Measurements from ENCODE around the gene UBE2V1. TPM values are rescaled to one million over a fixed set of nuclear protein-coding genes. Genes with fewer than 3 reads are reported as not detected.

UBE2V1 gene
- total and polyA plus RNA-seq, 7 experiments from 2014 or later: 128 to 167 (median 138) TPM

GRCh38 chr20:50127587-50128519 is 14.9 kb upstream of the UBE2V1 start:
- Mint-ChIP-seq H3K27ac (peak overlapping the region in 4 of 9 donors; percentile 8 to 43 (median 36)), H3K36me3 (peaks cover 11 to 51% (median 19%) of the 10 kb centered on the region in 5 donors), H3K4me1 (peaks cover 0 to 12% (median 5%) of the 10 kb centered on the region in 7 donors), H3K4me3 (no peak overlapping the region), H3K9me3 (no peaks in the 10 kb centered on the region), H3K27me3 (no peaks in the 10 kb centered on the region)
- Histone ChIP-seq H3K4me3 (ENCODE audit: low read length) (no peak overlapping the region), H3K27ac (ENCODE audit: low read depth, low read length) (no peak overlapping the region), H3K36me3 (ENCODE audit: control insufficient read depth in 2 of 3, insufficient read depth in 3 of 3, low read length in 3 of 3) (peaks cover 0 to 79% (median 18%) of the 10 kb centered on the region in 3 experiments), H3K9me3 (ENCODE audit: control insufficient read depth in 2 of 3, low read length in 3 of 3) (no peaks in the 10 kb centered on the region), H3K27me3 (ENCODE audit: control insufficient read depth in 2 of 2, insufficient read depth in 2 of 2, low read length in 2 of 2) (no peaks in the 10 kb centered on the region), H3K4me1 (ENCODE audit: control insufficient read depth in 2 of 2, insufficient read depth in 2 of 2, low read length in 2 of 2) (no peaks in the 10 kb centered on the region)
- ATAC-seq (no peak), DNase-seq (no peak)
- ChIA-PET POLR2A (interaction anchor here (0.7 to 1.2 kb wide), 3 partner anchors 16 to 382 kb away, joined by 3 read pairs; no protein-coding TSS in a partner anchor), CTCF (interaction anchor here (0.5 to 2.1 kb wide), 4 partner anchors 10 to 42 kb away, joined by 3 to 6 read pairs (median 4); partner anchors contain the start of gene PEDS1)
- intact Hi-C loops (cut with micrococcal nuclease): no loop called here

GRCh38 chr20:50126662-50127061 is 13.7 kb upstream of the UBE2V1 start:
- CTCF ChIA-PET: no interaction called here
- H3K27ac Mint-ChIP-seq: peak overlapping the region in 7 of 9 donors; percentile 56 to 92 (median 74)
- Histone ChIP-seq H3K27me3 (ENCODE audit: control insufficient read depth in 2 of 2, insufficient read depth in 2 of 2, low read length in 2 of 2) (no peaks in the 10 kb centered on the region), H3K4me3 (ENCODE audit: low read length) (no peak overlapping the region), H3K27ac (ENCODE audit: low read depth, low read length) (no peak overlapping the region), H3K36me3 (ENCODE audit: control insufficient read depth in 2 of 3, insufficient read depth in 3 of 3, low read length in 3 of 3) (peaks cover 0 to 75% (median 18%) of the 10 kb centered on the region in 3 experiments), H3K9me3 (ENCODE audit: control insufficient read depth in 2 of 3, low read length in 3 of 3) (no peaks in the 10 kb centered on the region), H3K4me1 (ENCODE audit: control insufficient read depth in 2 of 2, insufficient read depth in 2 of 2, low read length in 2 of 2) (no peaks in the 10 kb centered on the region)
- H3K4me3 Mint-ChIP-seq: no peak overlapping the region
- peaks cover 0 to 6% (median 0%) of the 10 kb centered on the region in 7 donors for H3K4me1 Mint-ChIP-seq
- DNase-seq (no peak), ATAC-seq (no peak)
- peaks cover 7 to 45% (median 17%) of the 10 kb centered on the region in 5 donors for H3K36me3 Mint-ChIP-seq
- H3K27me3 Mint-ChIP-seq: no peaks in the 10 kb centered on the region
- H3K9me3 Mint-ChIP-seq: no peaks in the 10 kb centered on the region
- intact Hi-C loops (cut with micrococcal nuclease): no loop called here
- POLR2A ChIA-PET: no interaction called here

- CTCF ChIA-PET: interaction anchor here (2.5 to 10.3 kb wide), 2 partner anchors 23 to 45 kb away, joined by 5 to 236 read pairs; no protein-coding TSS in a partner anchor
- Histone ChIP-seq H3K27ac (ENCODE audit: low read depth, low read length) (no peak overlapping the region), H3K27me3 (ENCODE audit: control insufficient read depth in 2 of 2, insufficient read depth in 2 of 2, low read length in 2 of 2) (no peaks in the 10 kb centered on the region), H3K36me3 (ENCODE audit: control insufficient read depth in 2 of 3, insufficient read depth in 3 of 3, low read length in 3 of 3) (peaks cover 0 to 65% (median 15%) of the 10 kb centered on the region in 3 experiments), H3K4me3 (ENCODE audit: low read length) (no peak overlapping the region), H3K9me3 (ENCODE audit: control insufficient read depth in 2 of 3, low read length in 3 of 3) (no peaks in the 10 kb centered on the region), H3K4me1 (ENCODE audit: control insufficient read depth in 2 of 2, insufficient read depth in 2 of 2, low read length in 2 of 2) (no peaks in the 10 kb centered on the region)
- POLR2A ChIA-PET: interaction anchor here (0.7 to 1.4 kb wide), 2 partner anchors 9 to 12 kb away, joined by 3 to 4 read pairs; partner anchors contain the start of gene UBE2V1
- intact Hi-C loops (cut with micrococcal nuclease): no loop called here
- ATAC-seq (no peak), DNase-seq (no peak)
- Mint-ChIP-seq H3K36me3 (peaks cover 7 to 40% (median 12%) of the 10 kb centered on the region in 5 donors), H3K27me3 (no peaks in the 10 kb centered on the region), H3K4me3 (no peak overlapping the region), H3K4me1 (peaks cover 0 to 7% (median 3%) of the 10 kb centered on the region in 7 donors), H3K9me3 (no peaks in the 10 kb centered on the region), H3K27ac (peak overlapping the region in 3 of 9 donors; percentile 47 to 84 (median 61))
Observed at GRCh38 chr20:50125279-50125678, 12.3 kb upstream of the UBE2V1 start.

GRCh38 chr20:50124496-50124895 is 11.5 kb upstream of the UBE2V1 start:
- Mint-ChIP-seq H3K4me3 (no peak overlapping the region), H3K27me3 (no peaks in the 10 kb centered on the region), H3K36me3 (peaks cover 7 to 40% (median 10%) of the 10 kb centered on the region in 5 donors), H3K4me1 (peaks cover 0 to 7% (median 3%) of the 10 kb centered on the region in 7 donors), H3K27ac (no peak overlapping the region), H3K9me3 (no peaks in the 10 kb centered on the region)
- ATAC-seq: no peak
- Histone ChIP-seq H3K9me3 (ENCODE audit: control insufficient read depth in 2 of 3, low read length in 3 of 3) (no peaks in the 10 kb centered on the region), H3K36me3 (ENCODE audit: control insufficient read depth in 2 of 3, insufficient read depth in 3 of 3, low read length in 3 of 3) (peaks cover 0 to 57% (median 12%) of the 10 kb centered on the region in 3 experiments), H3K27ac (ENCODE audit: low read depth, low read length) (no peak overlapping the region), H3K4me1 (ENCODE audit: control insufficient read depth in 2 of 2, insufficient read depth in 2 of 2, low read length in 2 of 2) (no peaks in the 10 kb centered on the region), H3K27me3 (ENCODE audit: control insufficient read depth in 2 of 2, insufficient read depth in 2 of 2, low read length in 2 of 2) (no peaks in the 10 kb centered on the region), H3K4me3 (ENCODE audit: low read length) (no peak overlapping the region)
- POLR2A ChIA-PET: no interaction called here
- CTCF ChIA-PET: interaction anchor here (1.2 to 10.3 kb wide), 3 partner anchors 23 to 46 kb away, joined by 3 to 236 read pairs (median 5); no protein-coding TSS in a partner anchor
- intact Hi-C loops (cut with micrococcal nuclease): loop anchor here in 1 of 2 donors (5.0 kb wide), 1 partner anchor 338 kb away; no protein-coding TSS in a partner anchor
- DNase-seq: no peak

GRCh38 chr20:50123418-50123817 is 10.5 kb upstream of the UBE2V1 start:
- H3K4me1 ChIP-seq (ENCODE audit: control insufficient read depth in 2 of 2, insufficient read depth in 2 of 2, low read length in 2 of 2): no peaks in the 10 kb centered on the region
- H3K4me3 ChIP-seq (ENCODE audit: low read length): no peak overlapping the region
- H3K9me3 ChIP-seq (ENCODE audit: control insufficient read depth in 2 of 3, low read length in 3 of 3): no peaks in the 10 kb centered on the region
- Mint-ChIP-seq H3K27me3 (no peaks in the 10 kb centered on the region), H3K36me3 (peaks cover 7 to 34% (median 10%) of the 10 kb centered on the region in 5 donors), H3K4me1 (peaks cover 0 to 7% (median 3%) of the 10 kb centered on the region in 7 donors), H3K9me3 (no peaks in the 10 kb centered on the region), H3K27ac (peak overlapping the region in 5 of 9 donors; percentile 19 to 70 (median 53)), H3K4me3 (no peak overlapping the region)
- POLR2A ChIA-PET: interaction anchor here (0.6 to 2.6 kb wide), 3 partner anchors 24 to 441 kb away, joined by 3 to 14 read pairs (median 8); no protein-coding TSS in a partner anchor
- no peaks in the 10 kb centered on the region for H3K27me3 ChIP-seq (ENCODE audit: control insufficient read depth in 2 of 2, insufficient read depth in 2 of 2, low read length in 2 of 2)
- CTCF ChIA-PET: interaction anchor here (0.7 to 10.3 kb wide), 5 partner anchors 19 to 55 kb away, joined by 3 to 236 read pairs (median 15); no protein-coding TSS in a partner anchor
- peaks cover 0 to 47% (median 12%) of the 10 kb centered on the region in 3 experiments for H3K36me3 ChIP-seq (ENCODE audit: control insufficient read depth in 2 of 3, insufficient read depth in 3 of 3, low read length in 3 of 3)
- intact Hi-C loops (cut with micrococcal nuclease): loop anchor here in 1 of 2 donors (5.0 kb wide), 1 partner anchor 339 kb away; no protein-coding TSS in a partner anchor
- ATAC-seq: no peak
- DNase-seq: no peak
- H3K27ac ChIP-seq (ENCODE audit: low read depth, low read length): no peak overlapping the region

GRCh38 chr20:50122763-50123162 is 9.8 kb upstream of the UBE2V1 start:
- intact Hi-C loops (cut with micrococcal nuclease): loop anchor here in 1 of 2 donors (5.0 kb wide), 1 partner anchor 340 kb away; no protein-coding TSS in a partner anchor
- H3K27me3 Mint-ChIP-seq: no peaks in the 10 kb centered on the region
- ChIA-PET POLR2A (interaction anchor here (2.5 to 4.4 kb wide), 3 partner anchors 25 to 47 kb away, joined by 8 to 37 read pairs (median 14); partner anchors contain the start of gene PEDS1), CTCF (interaction anchor here (0.6 to 10.3 kb wide), 6 partner anchors 19 to 457 kb away, joined by 3 to 236 read pairs (median 10); no protein-coding TSS in a partner anchor)
- no peaks in the 10 kb centered on the region for H3K9me3 Mint-ChIP-seq
- no peaks in the 10 kb centered on the region for H3K4me1 ChIP-seq (ENCODE audit: control insufficient read depth in 2 of 2, insufficient read depth in 2 of 2, low read length in 2 of 2)
- H3K9me3 ChIP-seq (ENCODE audit: control insufficient read depth in 2 of 3, low read length in 3 of 3): no peaks in the 10 kb centered on the region
- H3K4me3 ChIP-seq (ENCODE audit: low read length): no peak overlapping the region
- peaks cover 0 to 7% (median 3%) of the 10 kb centered on the region in 7 donors for H3K4me1 Mint-ChIP-seq
- H3K27me3 ChIP-seq (ENCODE audit: control insufficient read depth in 2 of 2, insufficient read depth in 2 of 2, low read length in 2 of 2): no peaks in the 10 kb centered on the region
- no peak overlapping the region for H3K4me3 Mint-ChIP-seq
- H3K27ac ChIP-seq (ENCODE audit: low read depth, low read length): no peak overlapping the region
- H3K36me3 Mint-ChIP-seq: peaks cover 7 to 30% (median 10%) of the 10 kb centered on the region in 5 donors
- no peak for ATAC-seq
- peaks cover 0 to 40% (median 6%) of the 10 kb centered on the region in 3 experiments for H3K36me3 ChIP-seq (ENCODE audit: control insufficient read depth in 2 of 3, insufficient read depth in 3 of 3, low read length in 3 of 3)
- no peak for DNase-seq
- peak overlapping the region in 3 of 9 donors; percentile 28 to 70 (median 61) for H3K27ac Mint-ChIP-seq

Measured in naive thymus-derived CD4-positive, alpha-beta T cell (primary cell).